K562 (cell line): ENCODE measurements around the gene CTCF. TPM values are rescaled to one million over a fixed set of nuclear protein-coding genes. Genes with fewer than 3 reads are reported as not detected.

Experiments used
- ATAC-seq: fragments of 200-7000 bp; cut with Tn5 transposase; 3 replicates; pipeline ENCODE4 v1.9.1; 2020; ENCODE audit warnings: moderate library complexity
- BruUV-seq: library from RNA; stranded (reverse); fragments of 400-500 nt; replicated peaks from 2 replicates; lab custom pipeline; 2021; lab: Mats Ljungman, UMichigan
- CTCF ChIA-PET: fragments of 300-600 bp; formaldehyde crosslinking; extraction: SDS; loops from one replicate; lab custom pipeline; 2021; ENCODE audit warnings: low intra/inter-chr PET ratio; lab: Yijun Ruan, JAX
- POLR2A ChIA-PET: fragments of 300-600, 350-650 bp; sonication (Branson Sonifier 250); formaldehyde crosslinking; extraction: SDS; loops from one replicate; lab custom pipeline; 2021; ENCODE audit warnings: antibody characterized with exemption, inconsistent platforms; lab: Yijun Ruan, JAX
- DNase-seq, 4 experiments: peaks; one replicate each; pipeline versions ENCODE4 v3.0.0 to v3.0.0-alpha.2; 2011 to 2018; ENCODE audit warnings: low spot score in 3 of 4, mixed read lengths in 3 of 4; ENCODE audit errors: extremely low read depth in 1 of 4
- FAIRE-seq: peaks from 2 replicates; lab custom pipeline; 2011; peaks lifted over from hg19 to GRCh38; lab: Jason Lieb, UNC
- H2AFZ ChIP-seq: 2 replicates; pipeline ENCODE4 v1.6.0; 2011; ENCODE audit warnings: low read depth, low read length, control low read depth, inconsistent platforms
- H3K27ac ChIP-seq: fragments of 200-600 bp; 3 replicates; pipeline ENCODE4 v1.8.0; 2011; ENCODE audit warnings: low read depth, mild to moderate bottlenecking, control low read depth, inconsistent platforms, low read length, moderate library complexity, mixed read lengths; ENCODE audit errors: extremely low read depth
- H3K27me3 ChIP-seq, 2 experiments: fragments of 300-600 bp in 1 of 2; 2 replicates in 1 of 2; 3 replicates in 1 of 2; pipeline versions ENCODE4 v1.6.0 to v1.8.0; 2011; ENCODE audit warnings: inconsistent platforms in 2 of 2, low read length in 2 of 2, mild to moderate bottlenecking in 1 of 2, mixed read lengths in 1 of 2, moderate library complexity in 1 of 2; ENCODE audit not compliant: control insufficient read depth in 2 of 2, insufficient read depth in 2 of 2
- H3K36me3 ChIP-seq: fragments of 300-600 bp; 3 replicates; pipeline ENCODE4 v1.8.0; 2011; ENCODE audit warnings: mild to moderate bottlenecking, low read length, inconsistent platforms; ENCODE audit not compliant: control insufficient read depth, insufficient read depth
- H3K4me1 ChIP-seq, 2 experiments: fragments of 200-600 bp in 1 of 2; replicated peaks in 1 of 2; 2 replicates in 1 of 2; 3 replicates in 1 of 2; pipeline versions ENCODE4 v1.5.1 to v1.8.0; 2011; ENCODE audit warnings: inconsistent platforms in 2 of 2, low read length in 2 of 2, mild to moderate bottlenecking in 1 of 2, mixed read lengths in 1 of 2, moderate library complexity in 1 of 2; ENCODE audit not compliant: control insufficient read depth in 2 of 2, insufficient read depth in 2 of 2
- H3K4me2 ChIP-seq: 2 replicates; pipeline ENCODE4 v1.6.1; 2011; ENCODE audit warnings: low read length, control low read depth, inconsistent platforms, mixed read lengths; ENCODE audit not compliant: insufficient read depth
- H3K4me3 ChIP-seq: fragments of 200-600 bp; sonication (generic), shearing (Covaris generic); 2 replicates; pipeline ENCODE4 v1.5.1; 2016; ENCODE audit warnings: control low read depth, inconsistent platforms
- H3K79me2 ChIP-seq: fragments of 200-600 bp; 3 replicates; pipeline ENCODE4 v1.8.0; 2011; ENCODE audit warnings: low read length, inconsistent platforms; ENCODE audit not compliant: control insufficient read depth, insufficient read depth
- H3K9ac ChIP-seq, 2 experiments: 2 replicates each; pipeline versions ENCODE4 v1.6.0 to v1.6.1; 2011; ENCODE audit warnings: low read depth in 2 of 2, low read length in 2 of 2, control low read depth in 1 of 2, inconsistent platforms in 1 of 2, mild to moderate bottlenecking in 1 of 2, mixed read lengths in 1 of 2; ENCODE audit not compliant: insufficient read depth in 1 of 2
- H3K9me1 ChIP-seq: one replicate; pipeline ENCODE4 v1.6.0; 2011; ENCODE audit warnings: inconsistent platforms, mild to moderate bottlenecking, low read length, moderate library complexity; ENCODE audit not compliant: control insufficient read depth, insufficient read depth
- H3K9me3 ChIP-seq: replicated peaks from 2 replicates; pipeline ENCODE4 v1.5.1; 2011; ENCODE audit warnings: low read depth, low read length, inconsistent platforms; ENCODE audit not compliant: control insufficient read depth, insufficient read depth
- H4K20me1 ChIP-seq: replicated peaks from 2 replicates; pipeline ENCODE4 v1.6.1; 2011; ENCODE audit warnings: low read length, inconsistent platforms, mixed read lengths; ENCODE audit not compliant: control insufficient read depth, insufficient read depth
- FOXK2 ChIP-seq, 2 experiments: fragments of 450-650 bp; IDR thresholded peaks in 1 of 2; conservative IDR thresholded peaks in 1 of 2; 2 replicates each; pipeline ENCODE4 v1.6.1; 2016; ENCODE audit warnings: low read depth in 2 of 2, mild to moderate bottlenecking in 1 of 2
- MIER1 ChIP-seq: fragments of 450-650 bp; IDR thresholded peaks from 2 replicates; pipeline ENCODE4 v1.6.1; 2016; ENCODE audit warnings: antibody characterized with exemption, mild to moderate bottlenecking, low read depth
- SPI1 ChIP-seq: IDR thresholded peaks from 2 replicates; pipeline ENCODE4 v1.6.1; 2011; ENCODE audit warnings: low read depth, low read length, control low read depth, borderline replicate concordance
- TGIF2 ChIP-seq: sonication (generic); formaldehyde crosslinking; IDR thresholded peaks from 2 replicates; pipeline ENCODE4 v1.8.1; 2022; ENCODE audit warnings: mild to moderate bottlenecking, missing genetic modification reagents, moderate library complexity
- ZNF224 ChIP-seq: sonication (generic); formaldehyde crosslinking; IDR thresholded peaks from 2 replicates; pipeline ENCODE4 v1.8.0; 2022; ENCODE audit warnings: mild to moderate bottlenecking, missing genetic modification reagents
- ZNF354B ChIP-seq: fragments of 250-450 bp; sonication (Bioruptor Pico); IDR thresholded peaks from 2 replicates; pipeline ENCODE4 v1.4.0; 2020
- WGBS: fragments of 100-300 bp; shearing (Covaris generic); methylation state at CpG from one replicate; pipeline ENCODE4 v1.1.6; 2016; ENCODE audit warnings: low coverage, mixed read lengths; ENCODE audit not compliant: insufficient coverage; ENCODE audit errors: missing lambda C conversion rate; 5-methylcytosine and 5-hydroxymethylcytosine counted together
- in situ Hi-C: fragments of 300-500 bp; cut with MboI; formaldehyde crosslinking; loops from 4 replicates; pipeline ENCODE4 v1.15.0; 2018; ENCODE audit warnings: inconsistent platforms, mixed read lengths
- intact Hi-C: fragments of 100-400 bp; cut with micrococcal nuclease; formaldehyde crosslinking; loops from 2 replicates; pipeline ENCODE4 v1.14.2; 2022
- polyA plus RNA-seq, 8 experiments: library from polyadenylated mRNA; depleted of rRNA in 4 of 8; stranded (reverse) in 5 of 8; unstranded in 3 of 8; fragments of >200 nt; fragmentation: Nextera tagmentation in 2 of 8; fragmentation: Illumina TruSeq in 1 of 8; extraction: Ambion mirVana in 2 of 8; extraction: Trizol in 1 of 8; gene quantifications; 2 replicates each; pipeline versions ENCODE4 v1.2.1 to v1.2.3, GENCODE V29; 2011 to 2014; ENCODE audit warnings: inconsistent platforms in 1 of 8, missing spikeins in 1 of 8
- total RNA-seq, 7 experiments: library from RNA; depleted of rRNA in 6 of 7; stranded (reverse); fragments of >200 nt in 6 of 7; fragmentation: Illumina TruSeq in 2 of 7; extraction: Trizol in 2 of 7; gene quantifications; 2 replicates each; pipeline versions ENCODE4 v1.2.1 to v1.2.3, GENCODE V29; 2011 to 2021; ENCODE audit warnings: low replicate concordance in 1 of 7
- TF ChIP-seq, protein P1 (sequence below), 2 experiments: IDR thresholded peaks; 2 replicates each; pipeline ENCODE4 v1.6.1; 2011; ENCODE audit warnings: borderline replicate concordance in 1 of 2, control low read depth in 1 of 2, low read depth in 1 of 2, low read length in 1 of 2, mild to moderate bottlenecking in 1 of 2, mixed read lengths in 1 of 2, moderate library complexity in 1 of 2; ENCODE audit not compliant: insufficient read depth in 1 of 2, insufficient read length in 1 of 2, poor library complexity in 1 of 2, severe bottlenecking in 1 of 2; ENCODE audit errors: extremely low read depth in 1 of 2
- TF ChIP-seq, protein P2 (sequence below), 2 experiments: fragments of 450-650 bp in 1 of 2; sonication (generic) in 1 of 2; formaldehyde crosslinking in 1 of 2; IDR thresholded peaks; 2 replicates each; pipeline versions ENCODE4 v1.7.1 to v1.9.0; 2016 to 2022; ENCODE audit warnings: inconsistent platforms in 1 of 2, mild to moderate bottlenecking in 1 of 2, missing genetic modification reagents in 1 of 2
- TF ChIP-seq, protein P3 (sequence below): fragments of 250-450 bp; sonication (Bioruptor Pico); IDR thresholded peaks from 2 replicates; pipeline ENCODE4 v1.8.0; 2022; ENCODE audit warnings: inconsistent platforms, mild to moderate bottlenecking, moderate library complexity, borderline replicate concordance

The CTCF gene
- total and polyA plus RNA-seq, 9 of the 15 experiments (the other 6 are each of a cell fraction or from before 2014, with no cell fraction given), result 7.8 to 49.2 (median 33.9) TPM

DNA sequence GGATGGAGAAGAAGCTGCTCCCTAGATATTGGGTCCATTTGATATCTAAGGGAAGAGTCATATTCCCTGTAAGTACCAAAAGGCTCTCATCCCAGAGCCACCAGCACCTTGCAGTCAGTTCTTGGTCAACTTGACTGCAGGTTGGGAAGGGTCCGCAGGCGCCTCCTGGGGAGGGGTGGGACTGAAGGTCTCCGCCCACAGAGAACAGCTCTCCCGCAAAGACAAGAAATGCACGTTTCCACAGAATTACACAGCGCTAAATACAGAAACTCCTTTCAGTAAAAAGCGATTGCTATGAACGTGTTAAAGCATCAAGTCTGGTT, 864 bp upstream of the CTCF start:
- Histone ChIP-seq H3K27me3 (no peaks in the 10 kb centered on the region), H3K9me3 (no peaks in the 10 kb centered on the region), H3K36me3 (peaks cover 4% of the 10 kb centered on the region; the same call in 1 of the 3 replicates), H3K27ac (peak overlapping the region; percentile 99), H4K20me1 (no peaks in the 10 kb centered on the region), H3K9me1 (no peaks in the 10 kb centered on the region), H2AFZ (peak overlapping the region; percentile 68), H3K4me1 (peaks cover 15 to 22% of the 10 kb centered on the region in 2 experiments; a peak in 4 of 5 replicates), H3K4me2 (peak overlapping the region; percentile 81), H3K4me3 (peak overlapping the region; percentile 97), H3K79me2 (peaks cover 49% of the 10 kb centered on the region), H3K9ac (peak overlapping the region; percentile 75 to 93)
- intact Hi-C loops (loop anchor here (5.0 kb wide), 1 partner anchor 81 kb away; no protein-coding TSS in a partner anchor), in situ Hi-C loops (no loop called here)
- no peak for ATAC-seq
- ChIA-PET CTCF (interaction anchor here (0.5 kb wide), 1 partner anchor 63 kb away, joined by 3 read pairs; no protein-coding TSS in a partner anchor), POLR2A (interaction anchor here (0.6 to 3.2 kb wide), 14 partner anchors 10 to 1922 kb away, joined by 3 to 24 read pairs (median 4); partner anchors contain the start of genes ACD and PARD6A)
- WGBS, result 1% methylated on average over 8 of the region's 8 CpGs
- BruUV-seq, result no TSS peak
- no peak for FAIRE-seq
- peak in 1 of 4 experiments; percentile 12 for DNase-seq
- TF ChIP-seq ZNF224 (CRISPR knock-in tag) (0 out of 2 replicates have a peak, but pooled peaks have one; percentile 27), FOXK2 (conservative IDR thresholded peaks at IDR 0.05 in 1 of 2, IDR thresholded peaks at IDR 0.05 in 1 of 2; ENCODE audit: low read depth in 2 of 2) (no peak), MIER1 (0 out of 2 replicates have a peak, but pooled peaks have one; percentile 52), TGIF2 (CRISPR knock-in tag) (no peak), SPI1 (no peak), ZNF354B (CRISPR knock-in tag) (no peak)
- TF ChIP-seq, protein P1, sequence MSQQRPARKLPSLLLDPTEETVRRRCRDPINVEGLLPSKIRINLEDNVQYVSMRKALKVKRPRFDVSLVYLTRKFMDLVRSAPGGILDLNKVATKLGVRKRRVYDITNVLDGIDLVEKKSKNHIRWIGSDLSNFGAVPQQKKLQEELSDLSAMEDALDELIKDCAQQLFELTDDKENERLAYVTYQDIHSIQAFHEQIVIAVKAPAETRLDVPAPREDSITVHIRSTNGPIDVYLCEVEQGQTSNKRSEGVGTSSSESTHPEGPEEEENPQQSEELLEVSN (IDR thresholded peaks at IDR 0.05; ENCODE audit: borderline replicate concordance in 1 of 2, extremely low read depth in 1 of 2, insufficient read depth in 1 of 2, insufficient read length in 1 of 2, low read depth in 1 of 2, low read length in 1 of 2, poor library complexity in 1 of 2, severe bottlenecking in 1 of 2), result no peak
- TF ChIP-seq, protein P2, sequence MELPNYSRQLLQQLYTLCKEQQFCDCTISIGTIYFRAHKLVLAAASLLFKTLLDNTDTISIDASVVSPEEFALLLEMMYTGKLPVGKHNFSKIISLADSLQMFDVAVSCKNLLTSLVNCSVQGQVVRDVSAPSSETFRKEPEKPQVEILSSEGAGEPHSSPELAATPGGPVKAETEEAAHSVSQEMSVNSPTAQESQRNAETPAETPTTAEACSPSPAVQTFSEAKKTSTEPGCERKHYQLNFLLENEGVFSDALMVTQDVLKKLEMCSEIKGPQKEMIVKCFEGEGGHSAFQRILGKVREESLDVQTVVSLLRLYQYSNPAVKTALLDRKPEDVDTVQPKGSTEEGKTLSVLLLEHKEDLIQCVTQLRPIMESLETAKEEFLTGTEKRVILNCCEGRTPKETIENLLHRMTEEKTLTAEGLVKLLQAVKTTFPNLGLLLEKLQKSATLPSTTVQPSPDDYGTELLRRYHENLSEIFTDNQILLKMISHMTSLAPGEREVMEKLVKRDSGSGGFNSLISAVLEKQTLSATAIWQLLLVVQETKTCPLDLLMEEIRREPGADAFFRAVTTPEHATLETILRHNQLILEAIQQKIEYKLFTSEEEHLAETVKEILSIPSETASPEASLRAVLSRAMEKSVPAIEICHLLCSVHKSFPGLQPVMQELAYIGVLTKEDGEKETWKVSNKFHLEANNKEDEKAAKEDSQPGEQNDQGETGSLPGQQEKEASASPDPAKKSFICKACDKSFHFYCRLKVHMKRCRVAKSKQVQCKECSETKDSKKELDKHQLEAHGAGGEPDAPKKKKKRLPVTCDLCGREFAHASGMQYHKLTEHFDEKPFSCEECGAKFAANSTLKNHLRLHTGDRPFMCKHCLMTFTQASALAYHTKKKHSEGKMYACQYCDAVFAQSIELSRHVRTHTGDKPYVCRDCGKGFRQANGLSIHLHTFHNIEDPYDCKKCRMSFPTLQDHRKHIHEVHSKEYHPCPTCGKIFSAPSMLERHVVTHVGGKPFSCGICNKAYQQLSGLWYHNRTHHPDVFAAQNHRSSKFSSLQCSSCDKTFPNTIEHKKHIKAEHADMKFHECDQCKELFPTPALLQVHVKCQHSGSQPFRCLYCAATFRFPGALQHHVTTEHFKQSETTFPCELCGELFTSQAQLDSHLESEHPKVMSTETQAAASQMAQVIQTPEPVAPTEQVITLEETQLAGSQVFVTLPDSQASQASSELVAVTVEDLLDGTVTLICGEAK (IDR thresholded peaks at IDR 0.05), result 0 out of 2 replicates have a peak, but pooled peaks have one; percentile 43
- TF ChIP-seq, protein P2 (CRISPR knock-in tag; IDR thresholded peaks at IDR 0.05), result no peak
- TF ChIP-seq, protein P3, sequence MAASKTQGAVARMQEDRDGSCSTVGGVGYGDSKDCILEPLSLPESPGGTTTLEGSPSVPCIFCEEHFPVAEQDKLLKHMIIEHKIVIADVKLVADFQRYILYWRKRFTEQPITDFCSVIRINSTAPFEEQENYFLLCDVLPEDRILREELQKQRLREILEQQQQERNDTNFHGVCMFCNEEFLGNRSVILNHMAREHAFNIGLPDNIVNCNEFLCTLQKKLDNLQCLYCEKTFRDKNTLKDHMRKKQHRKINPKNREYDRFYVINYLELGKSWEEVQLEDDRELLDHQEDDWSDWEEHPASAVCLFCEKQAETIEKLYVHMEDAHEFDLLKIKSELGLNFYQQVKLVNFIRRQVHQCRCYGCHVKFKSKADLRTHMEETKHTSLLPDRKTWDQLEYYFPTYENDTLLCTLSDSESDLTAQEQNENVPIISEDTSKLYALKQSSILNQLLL (CRISPR knock-in tag), result no peak
